ENCODE results near the gene SLC23A1.
"Not testable (repeated sequence)": the region's sequence is repeated elsewhere in the genome, so short reads cannot be mapped to it uniquely, and the experiment has no call there.

SLC23A1 gene

DNA sequence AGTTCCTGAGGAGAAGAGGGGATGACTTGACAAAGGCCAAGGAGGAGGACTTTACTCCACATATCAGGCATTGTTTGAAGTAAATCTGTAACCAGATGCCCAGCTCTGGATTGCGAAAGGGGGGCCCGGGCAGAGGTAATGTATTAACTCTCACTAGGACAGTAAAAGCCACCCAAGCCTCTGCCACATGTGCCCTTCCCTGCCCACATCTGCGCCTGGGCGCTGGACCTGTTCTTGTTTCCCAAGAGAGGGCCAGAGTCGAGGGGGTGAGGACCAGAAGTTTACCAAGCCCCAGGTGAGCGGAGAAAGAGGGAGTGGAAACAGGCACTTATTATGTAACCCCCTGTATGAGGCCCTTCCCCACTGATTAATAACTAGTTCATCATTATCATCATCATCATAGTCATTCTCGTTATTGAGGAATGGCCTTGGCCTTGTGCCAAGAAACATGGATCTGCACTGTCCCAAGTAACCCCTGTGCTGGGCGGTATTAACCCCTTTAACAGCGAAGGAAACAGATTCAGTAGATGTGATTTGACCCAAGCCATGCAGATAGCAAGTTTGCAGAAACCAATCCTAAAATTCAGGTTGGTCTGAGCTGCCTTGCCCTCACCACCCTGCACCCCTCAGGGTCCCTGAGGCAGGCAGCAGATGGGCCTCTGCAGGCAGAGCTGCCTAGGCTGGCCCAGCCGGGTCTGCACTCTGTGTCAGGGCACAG is at the start of gene SLC23A1:
TSS of gene SLC23A1 (minus strand) at position 23 of the 718 bp plus-strand sequence. CDS start 44 bp downstream, outside the sequence.
- no peak for DNase-seq

DNA sequence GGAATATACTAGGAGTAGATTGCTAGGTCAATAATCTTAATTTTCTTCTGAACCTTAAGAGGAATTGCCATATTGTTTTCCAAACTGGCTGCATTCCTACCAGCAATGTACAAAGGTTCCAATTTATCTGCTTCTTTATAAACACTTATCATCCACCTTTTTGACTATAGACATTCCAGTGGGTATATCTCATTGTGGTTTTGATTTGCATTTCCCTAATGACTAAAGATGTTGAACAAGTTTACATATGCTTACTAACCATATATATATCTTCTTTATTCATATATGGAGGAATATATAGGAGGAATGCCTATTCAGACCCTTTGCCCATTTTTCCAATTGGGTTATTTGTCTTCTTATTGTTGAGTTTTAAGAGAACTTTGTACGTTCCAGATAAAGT is 48.6 kb upstream of the SLC23A1 start:
- no peak for DNase-seq

GRCh38 chr5:139430015-139430414 is 46.9 kb upstream of the SLC23A1 start:
- DNase-seq = no peak

GRCh38 chr5:139426203-139426885 is 43.2 kb upstream of the SLC23A1 start:
- no peak for DNase-seq

- no peak for DNase-seq
These were observed 42.4 kb upstream of the SLC23A1 start for GRCh38 chr5:139425497-139425896.

GRCh38 chr5:139422307-139422893 is 39.3 kb upstream of the SLC23A1 start:
- no peak for DNase-seq

- DNase-seq = no peak
These were observed 36.4 kb upstream of the SLC23A1 start for GRCh38 chr5:139419226-139420192.

DNA sequence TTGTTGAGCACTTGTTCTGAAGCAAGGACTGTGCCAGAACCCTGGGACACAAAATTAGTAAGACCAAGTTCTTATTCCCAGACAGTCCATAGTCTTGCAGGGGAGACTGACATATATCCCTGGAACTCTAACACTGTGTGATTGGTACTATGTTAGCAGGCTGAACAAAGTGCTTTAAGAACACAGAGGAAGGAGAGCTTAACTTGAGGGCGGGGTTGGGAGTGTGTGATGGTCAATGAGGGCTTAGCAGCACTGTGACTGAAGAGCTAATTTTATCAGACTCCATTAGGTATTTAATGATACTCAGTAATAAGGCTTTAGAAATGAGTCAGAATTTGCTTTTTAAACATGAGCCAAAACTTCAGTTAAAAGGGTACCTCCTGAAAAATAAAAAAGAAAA is 35.7 kb upstream of the SLC23A1 start:
- DNase-seq = no peak

DNA sequence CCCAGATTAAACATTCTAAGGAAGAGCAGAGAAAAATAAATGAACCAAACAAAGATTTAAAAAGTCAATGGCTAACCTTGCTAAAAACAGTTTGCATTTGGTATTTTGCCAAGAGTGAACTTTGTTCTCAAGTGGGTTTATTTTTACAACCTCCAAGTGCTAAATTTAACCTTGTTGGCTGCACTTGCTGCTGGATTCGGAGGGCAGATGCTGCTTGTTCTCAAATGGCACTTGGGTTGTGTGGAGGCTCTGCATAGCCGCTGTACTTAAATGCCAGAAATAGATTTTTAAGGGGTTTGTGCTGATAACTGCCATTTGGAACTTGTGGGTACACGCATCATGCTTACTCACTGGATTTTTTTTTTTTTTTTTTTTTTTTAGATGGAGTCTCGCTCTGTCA is 34.1 kb upstream of the SLC23A1 start:
- DNase-seq = no peak

DNA sequence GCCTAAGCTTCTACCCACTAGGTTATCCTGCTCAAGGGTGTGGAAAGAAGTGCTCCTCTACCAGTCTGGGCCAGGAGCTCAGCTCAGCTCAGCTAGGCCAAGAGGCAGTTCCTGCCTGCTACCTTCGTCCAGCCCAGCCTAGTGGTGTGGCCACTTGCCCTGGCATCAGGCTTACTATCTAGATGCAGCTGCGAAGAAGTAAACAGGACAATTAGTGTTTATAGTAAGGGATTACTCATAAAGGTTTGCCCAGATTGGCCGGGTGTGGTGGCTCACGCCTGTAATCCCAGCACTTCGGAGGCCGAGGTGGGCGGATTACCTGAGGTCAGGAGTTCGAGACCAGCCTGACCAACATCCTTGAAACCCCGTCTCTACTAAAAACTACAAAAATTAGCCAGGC is 33.6 kb upstream of the SLC23A1 start:
- DNase-seq = no peak

GRCh38 chr5:139415869-139416268 is 32.8 kb upstream of the SLC23A1 start:
- no peak for DNase-seq

DNA sequence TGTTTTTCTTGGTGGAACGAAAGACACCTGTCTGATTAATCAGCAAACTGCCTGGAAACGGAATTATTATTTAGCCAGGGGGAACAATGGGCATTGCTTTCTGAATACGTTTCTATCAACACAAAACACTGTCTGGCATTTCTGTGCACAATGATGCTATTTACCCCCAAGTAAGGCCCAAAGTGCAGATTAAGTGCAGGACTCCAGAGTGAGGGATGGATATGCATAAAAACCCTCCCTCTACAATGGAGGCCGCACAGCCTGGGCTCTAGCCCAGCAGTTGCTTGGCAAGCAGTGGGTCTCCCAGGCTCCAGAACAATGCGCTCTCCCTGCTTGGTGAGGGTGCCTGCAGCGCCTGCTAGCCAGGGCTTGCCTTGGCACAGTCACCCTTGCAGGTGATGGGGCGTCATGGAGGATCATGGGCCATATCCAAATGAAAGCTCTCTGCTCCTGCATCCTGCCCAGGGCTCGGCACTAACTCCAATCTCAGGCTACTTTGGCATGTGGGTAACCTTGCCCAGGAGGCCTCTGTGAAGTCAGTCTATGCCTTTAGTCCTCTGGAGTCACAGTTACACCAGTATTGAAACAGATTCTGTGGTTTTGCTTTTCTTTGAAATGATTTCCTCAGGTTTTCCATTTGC is 32.2 kb upstream of the SLC23A1 start:
- no peak for DNase-seq

DNA sequence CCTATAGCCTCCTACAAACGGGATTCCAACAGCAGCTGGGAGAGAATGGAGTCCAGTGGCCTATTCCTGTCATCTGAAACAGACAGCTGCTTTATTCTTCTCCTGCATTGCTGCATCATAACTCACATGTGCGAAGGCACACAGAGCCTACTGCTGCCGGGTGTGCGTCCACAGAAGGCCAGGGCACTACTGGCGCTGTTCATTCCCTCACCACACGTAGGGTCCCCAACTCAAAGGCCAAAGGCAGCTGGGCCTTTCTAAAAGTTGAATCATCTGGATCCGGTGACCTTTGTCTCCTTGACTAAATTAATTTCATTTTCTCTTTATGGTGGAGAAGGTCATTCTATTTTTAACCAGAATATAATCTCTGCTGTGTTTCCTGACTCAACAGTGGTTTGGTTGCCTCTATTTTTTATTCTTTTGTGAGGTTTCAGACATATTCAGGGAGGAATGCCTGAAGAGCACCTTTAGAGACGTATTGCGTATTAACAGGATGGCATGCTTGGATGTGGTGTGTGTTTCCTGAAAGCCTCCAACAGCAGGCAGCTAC is 31.6 kb upstream of the SLC23A1 start:
- no peak for DNase-seq

- no peak for DNase-seq
These were observed 30.9 kb upstream of the SLC23A1 start for GRCh38 chr5:139413963-139414362.

- no peak for DNase-seq
These were observed 30.1 kb upstream of the SLC23A1 start for GRCh38 chr5:139413153-139413552.

DNA sequence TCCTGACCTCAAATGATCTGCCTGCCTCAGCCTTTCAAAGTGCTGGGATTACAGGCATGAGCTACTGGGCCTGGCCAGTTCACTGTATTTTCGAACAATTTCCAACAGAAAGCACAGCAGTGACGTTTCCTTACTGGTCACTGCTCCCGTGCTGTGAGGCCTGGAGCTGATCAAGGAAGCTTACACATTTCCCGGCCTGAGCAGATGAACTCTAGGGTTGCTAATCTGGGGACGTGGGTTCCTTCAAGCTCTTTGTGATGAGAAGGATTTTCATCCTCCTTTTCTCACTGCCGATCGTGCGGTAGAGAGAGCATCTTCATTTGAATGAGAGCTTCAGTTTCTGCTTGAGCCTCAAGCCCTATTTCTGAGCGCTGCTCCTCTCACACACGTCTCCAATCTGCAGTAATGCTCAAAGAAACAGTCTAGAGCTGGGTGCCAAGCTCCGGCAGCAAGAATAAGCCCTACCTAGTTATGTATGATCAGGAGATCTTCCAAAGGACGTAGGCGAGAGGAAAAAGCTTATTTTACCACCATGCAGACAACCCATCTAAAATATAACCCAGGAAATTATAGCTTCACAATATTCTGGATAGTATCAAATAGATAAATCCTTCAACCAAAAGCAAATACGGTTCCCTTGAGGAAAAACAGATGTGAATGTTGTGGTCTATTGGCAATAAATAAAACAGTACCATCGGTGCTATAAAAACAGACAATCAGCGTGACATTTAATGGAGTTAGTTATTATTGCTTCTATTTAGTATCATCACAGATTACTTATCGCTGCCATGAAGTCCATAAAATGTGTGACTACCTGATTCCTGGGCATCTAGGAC is 28.1 kb upstream of the SLC23A1 start:
- DNase-seq = no peak

DNA sequence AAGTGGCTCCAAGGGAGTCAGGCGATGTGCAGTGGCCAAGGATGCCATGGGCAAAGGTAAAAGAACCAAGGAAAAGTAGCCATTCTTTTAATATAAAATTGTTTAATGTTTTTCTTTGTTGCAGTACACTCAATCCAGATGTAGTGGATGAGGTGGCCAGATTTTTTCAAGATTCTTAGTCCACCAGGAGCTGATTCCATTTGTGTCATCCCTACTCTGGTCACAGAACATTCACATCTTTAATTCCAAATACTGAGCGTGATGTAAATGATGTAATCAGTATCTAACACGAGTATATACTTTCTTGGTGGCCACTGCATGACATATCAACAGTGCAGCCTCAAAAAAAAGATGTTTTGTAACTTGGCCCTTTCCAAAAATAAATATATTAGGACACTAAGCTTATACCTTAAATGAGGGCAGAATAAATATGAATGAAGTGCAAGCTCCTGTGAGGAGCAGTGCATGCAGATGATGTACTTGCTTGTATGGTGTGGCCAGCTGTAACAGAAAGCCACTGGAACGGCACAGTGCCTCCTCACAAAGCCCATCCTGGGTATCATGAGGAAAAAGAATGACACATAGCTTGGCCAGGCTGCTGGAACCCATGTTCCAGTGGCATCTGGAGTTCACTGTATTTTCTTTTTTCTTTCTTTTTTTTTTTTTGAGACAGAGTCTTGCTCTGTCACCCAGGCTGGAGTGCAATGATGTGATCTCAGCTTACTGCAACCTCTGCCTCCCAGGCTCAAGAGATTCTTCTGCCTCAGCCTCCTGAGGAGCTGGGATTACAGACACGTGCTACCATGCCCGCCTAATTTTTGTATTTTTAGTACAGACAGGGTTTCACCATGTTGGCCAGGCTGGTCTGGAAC is 27.3 kb upstream of the SLC23A1 start:
- no peak for DNase-seq

- not testable (repeated sequence) for DNase-seq
These were observed 26.0 kb upstream of the SLC23A1 start for GRCh38 chr5:139409116-139409515.

- DNase-seq = no peak
These were observed 25.1 kb upstream of the SLC23A1 start for GRCh38 chr5:139408191-139408590.

DNA sequence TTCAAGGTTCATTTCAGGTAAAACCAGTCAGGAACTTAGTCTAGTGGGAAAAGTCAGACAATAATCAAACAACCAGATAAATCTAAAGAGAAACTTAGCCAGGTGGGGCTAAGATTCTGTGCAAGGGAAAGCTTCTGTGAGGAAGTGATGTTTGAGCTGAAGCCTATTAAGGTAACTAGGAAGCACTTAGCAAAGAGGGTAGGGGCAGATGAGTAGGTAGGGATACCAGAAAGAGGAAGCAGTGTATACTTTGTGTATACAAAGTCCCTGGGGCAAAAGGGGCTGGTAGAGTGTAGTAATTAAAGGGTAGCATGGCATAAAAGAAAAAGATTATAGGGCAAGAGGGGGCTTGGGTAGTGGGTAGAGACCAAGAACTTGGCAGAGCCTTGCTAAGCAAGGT is 24.4 kb upstream of the SLC23A1 start:
- DNase-seq = no peak
